ENCODE measurements around the gene SZT2.

GRCh38 chr1:43379476-43379875, 10.2 kb upstream of the SZT2 start:
- TF ChIP-seq POLR2AphosphoS5 (IDR thresholded peaks at IDR 0.05; ENCODE audit: low read depth, low read length) (no peak), REST (IDR thresholded peaks at IDR 0.05; ENCODE audit: insufficient read depth in 1 of 2, low read depth in 2 of 2, low read length in 2 of 2) (no peak), FOXP2 (optimal IDR thresholded peaks at IDR 0.05; ENCODE audit: borderline replicate concordance, extremely low read depth, extremely low read length, insufficient read depth) (no peak), TAF1 (IDR thresholded peaks at IDR 0.05; ENCODE audit: borderline replicate concordance, insufficient read depth, low read length) (no peak), SIN3A (IDR thresholded peaks at IDR 0.05; ENCODE audit: borderline replicate concordance, insufficient read depth, low read length) (no peak)
